Neural crest cell (in vitro differentiated cells): Measurements from ENCODE around the gene MCF2L. TPM values are rescaled to one million over a fixed set of nuclear protein-coding genes. Genes with fewer than 3 reads are reported as not detected.

Source experiments
- DNase-seq: peaks from one replicate; pipeline ENCODE4 v3.0.0; 2021; ENCODE audit warnings: low read depth, mixed read lengths, low spot score
- H3K27ac Mint-ChIP-seq: one replicate; pipeline ENCODE4 v1.8.0; 2021; ENCODE audit warnings: mild to moderate bottlenecking, mixed read lengths; ENCODE audit not compliant: unreplicated experiment
- H3K27me3 Mint-ChIP-seq: 2 replicates; pipeline ENCODE4 v1.8.0; 2021; ENCODE audit warnings: low read depth, mild to moderate bottlenecking, mixed read lengths
- H3K36me3 Mint-ChIP-seq: 2 replicates; pipeline ENCODE4 v1.8.0; 2021; ENCODE audit warnings: low read depth, mild to moderate bottlenecking, mixed read lengths
- H3K4me1 Mint-ChIP-seq: 2 replicates; pipeline ENCODE4 v1.8.0; 2021; ENCODE audit warnings: mixed read lengths
- H3K4me3 Mint-ChIP-seq: one replicate; pipeline ENCODE4 v1.8.0; 2021; ENCODE audit warnings: mild to moderate bottlenecking, mixed read lengths
- H3K9me3 Mint-ChIP-seq: 2 replicates; pipeline ENCODE4 v1.8.0; 2021; ENCODE audit warnings: mixed read lengths
- total RNA-seq: library from RNA; stranded (reverse); gene quantifications from 2 replicates; pipeline ENCODE4 v1.2.1, GENCODE V29; 2021
- TF ChIP-seq, protein P1 (sequence below): fragments of 200-600 bp; sonication (generic); conservative IDR thresholded peaks from 2 replicates; pipeline ENCODE4 v1.5.0; 2021; ENCODE audit warnings: antibody characterized with exemption, mild to moderate bottlenecking

Gene MCF2L
- total RNA-seq, 1 donor from 2014 or later, result 59.9 TPM

DNA sequence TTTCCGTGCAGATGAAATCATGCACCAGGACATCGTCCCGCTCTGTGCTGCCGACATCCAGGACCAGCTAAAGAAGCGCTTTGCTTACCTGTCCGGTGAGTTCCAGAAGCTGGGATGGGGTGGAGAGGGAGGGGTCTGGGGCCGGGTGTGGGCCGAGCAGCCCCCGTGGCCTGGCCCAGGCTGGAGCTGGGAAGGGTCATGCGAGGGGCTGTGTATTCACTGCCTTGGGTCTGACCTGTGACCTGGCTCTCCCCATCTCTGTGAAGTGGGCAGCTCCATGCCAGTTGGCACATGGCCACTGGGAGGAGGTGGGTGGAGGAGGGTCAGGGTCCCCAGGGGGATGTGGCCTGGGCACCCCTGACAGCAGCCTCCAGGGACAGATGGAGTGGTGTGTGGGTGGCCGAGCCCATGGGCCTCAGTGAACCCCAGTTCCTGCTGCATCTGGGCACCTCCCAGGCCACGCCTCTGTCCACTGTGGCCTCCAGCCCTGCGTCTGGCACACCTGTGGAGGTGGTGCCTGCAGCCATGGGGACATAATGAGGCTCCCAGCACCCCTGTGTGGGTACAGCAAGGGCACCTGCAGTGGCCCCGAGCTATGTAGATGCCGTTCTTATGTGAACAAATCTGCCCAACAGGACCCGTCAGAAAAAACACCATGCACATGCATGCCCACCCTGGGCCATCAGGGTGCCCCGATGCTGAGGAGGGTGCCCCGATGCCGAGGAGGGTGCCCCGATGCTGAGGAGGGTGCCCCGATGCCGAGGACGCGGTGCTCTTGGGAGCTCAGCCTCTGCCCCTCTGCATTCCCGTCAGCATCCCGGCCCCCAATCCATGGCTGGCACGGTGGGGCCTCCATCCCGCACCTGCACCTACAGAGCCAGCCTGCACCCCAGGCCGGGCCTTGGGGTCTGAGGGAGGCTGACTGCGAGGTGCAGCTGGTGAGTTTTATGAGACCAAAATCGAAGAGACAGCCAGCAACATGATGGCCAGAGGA lies 46.0 kb downstream of the MCF2L start:
- DNase-seq, result no peak
- Mint-ChIP-seq H3K4me3 (no peak overlapping the region), H3K4me1 (peaks cover 24% of the 10 kb centered on the region), H3K36me3 (peaks cover 39% of the 10 kb centered on the region), H3K27me3 (no peaks in the 10 kb centered on the region), H3K9me3 (peaks cover 6% of the 10 kb centered on the region), H3K27ac (no peak overlapping the region)
- TF ChIP-seq, protein P1, sequence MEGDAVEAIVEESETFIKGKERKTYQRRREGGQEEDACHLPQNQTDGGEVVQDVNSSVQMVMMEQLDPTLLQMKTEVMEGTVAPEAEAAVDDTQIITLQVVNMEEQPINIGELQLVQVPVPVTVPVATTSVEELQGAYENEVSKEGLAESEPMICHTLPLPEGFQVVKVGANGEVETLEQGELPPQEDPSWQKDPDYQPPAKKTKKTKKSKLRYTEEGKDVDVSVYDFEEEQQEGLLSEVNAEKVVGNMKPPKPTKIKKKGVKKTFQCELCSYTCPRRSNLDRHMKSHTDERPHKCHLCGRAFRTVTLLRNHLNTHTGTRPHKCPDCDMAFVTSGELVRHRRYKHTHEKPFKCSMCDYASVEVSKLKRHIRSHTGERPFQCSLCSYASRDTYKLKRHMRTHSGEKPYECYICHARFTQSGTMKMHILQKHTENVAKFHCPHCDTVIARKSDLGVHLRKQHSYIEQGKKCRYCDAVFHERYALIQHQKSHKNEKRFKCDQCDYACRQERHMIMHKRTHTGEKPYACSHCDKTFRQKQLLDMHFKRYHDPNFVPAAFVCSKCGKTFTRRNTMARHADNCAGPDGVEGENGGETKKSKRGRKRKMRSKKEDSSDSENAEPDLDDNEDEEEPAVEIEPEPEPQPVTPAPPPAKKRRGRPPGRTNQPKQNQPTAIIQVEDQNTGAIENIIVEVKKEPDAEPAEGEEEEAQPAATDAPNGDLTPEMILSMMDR, result no peak

DNA sequence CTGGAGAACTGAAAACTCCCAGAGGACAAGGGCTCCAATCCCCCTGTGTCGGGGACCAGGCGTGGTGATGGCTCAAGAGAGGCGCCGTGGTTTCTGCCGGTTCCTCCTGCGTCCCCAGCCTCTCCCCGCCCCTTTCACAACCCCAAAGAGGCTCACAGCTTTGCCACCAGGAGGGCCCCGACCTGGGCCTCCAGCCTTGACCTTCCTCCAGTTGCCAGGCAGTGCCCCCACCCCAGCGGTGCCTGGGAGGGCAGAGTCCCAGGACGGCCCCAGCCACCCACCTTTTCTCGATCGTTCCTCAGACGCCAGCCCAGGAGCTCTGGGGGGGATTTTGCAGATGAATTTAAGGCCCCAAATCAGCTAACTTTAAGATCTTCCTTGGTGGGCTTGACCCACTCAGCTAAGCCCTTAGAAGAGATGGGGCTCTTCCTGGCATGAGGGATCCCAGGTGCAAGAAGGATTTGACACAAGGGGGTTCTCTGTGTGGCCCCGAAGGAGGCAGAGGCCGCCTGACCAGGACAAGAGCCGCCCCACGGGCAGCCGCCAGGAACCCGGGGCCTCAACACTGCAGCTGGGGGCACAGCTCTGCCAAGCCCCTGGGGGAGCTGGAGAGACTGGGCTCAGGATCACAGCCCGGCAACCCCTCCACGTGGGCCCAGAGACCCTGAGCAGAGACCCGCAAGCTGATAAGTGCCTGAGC lies 47.0 kb downstream of the MCF2L start:
- peaks cover 3% of the 10 kb centered on the region for H3K9me3 Mint-ChIP-seq
- H3K4me3 Mint-ChIP-seq, result no peak overlapping the region
- H3K27ac Mint-ChIP-seq, result no peak overlapping the region
- H3K4me1 Mint-ChIP-seq, result peaks cover 30% of the 10 kb centered on the region
- TF ChIP-seq, protein P1, result no peak
- no peaks in the 10 kb centered on the region for H3K27me3 Mint-ChIP-seq
- H3K36me3 Mint-ChIP-seq, result peaks cover 40% of the 10 kb centered on the region
- DNase-seq, result no peak

DNA sequence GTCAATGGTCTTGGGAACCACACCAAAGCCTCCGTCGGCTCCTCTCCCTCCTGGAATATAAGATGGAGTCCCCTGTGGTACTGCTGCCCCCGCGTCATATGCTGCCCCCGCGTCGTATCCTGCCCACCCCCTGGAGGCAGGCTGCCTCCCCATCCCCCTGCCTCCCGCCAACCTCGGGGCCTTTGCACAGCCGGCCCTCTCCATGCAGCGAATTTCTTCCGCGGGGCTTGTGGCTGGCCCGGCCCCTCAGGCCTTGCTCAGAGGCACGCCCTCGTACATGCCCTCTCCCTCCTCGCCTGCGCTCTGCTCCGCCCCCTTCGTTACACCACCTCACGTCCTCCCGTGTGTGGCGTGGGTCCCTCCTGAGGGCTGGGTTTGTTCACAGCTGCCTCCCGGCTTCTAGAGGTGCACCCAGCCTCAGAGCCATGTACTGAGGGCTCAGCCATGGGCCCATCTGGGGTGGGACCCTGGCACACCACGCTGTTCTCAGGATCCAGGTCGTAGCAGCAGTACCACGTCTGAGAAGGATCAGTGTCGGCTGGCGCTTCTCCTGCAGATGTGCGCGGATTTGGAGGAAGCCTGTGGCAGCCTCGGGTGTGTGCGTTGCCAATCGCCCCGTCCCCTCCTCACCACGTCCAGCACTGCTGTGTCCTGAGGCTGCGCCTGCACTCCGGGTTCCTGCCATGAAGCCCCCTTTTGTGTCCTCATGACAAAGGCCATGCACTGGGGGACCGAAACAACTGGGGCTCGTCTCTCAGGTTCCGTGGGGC lies 47.7 kb downstream of the MCF2L start:
- TF ChIP-seq, protein P1, result no peak
- H3K27ac Mint-ChIP-seq, result no peak overlapping the region

DNA sequence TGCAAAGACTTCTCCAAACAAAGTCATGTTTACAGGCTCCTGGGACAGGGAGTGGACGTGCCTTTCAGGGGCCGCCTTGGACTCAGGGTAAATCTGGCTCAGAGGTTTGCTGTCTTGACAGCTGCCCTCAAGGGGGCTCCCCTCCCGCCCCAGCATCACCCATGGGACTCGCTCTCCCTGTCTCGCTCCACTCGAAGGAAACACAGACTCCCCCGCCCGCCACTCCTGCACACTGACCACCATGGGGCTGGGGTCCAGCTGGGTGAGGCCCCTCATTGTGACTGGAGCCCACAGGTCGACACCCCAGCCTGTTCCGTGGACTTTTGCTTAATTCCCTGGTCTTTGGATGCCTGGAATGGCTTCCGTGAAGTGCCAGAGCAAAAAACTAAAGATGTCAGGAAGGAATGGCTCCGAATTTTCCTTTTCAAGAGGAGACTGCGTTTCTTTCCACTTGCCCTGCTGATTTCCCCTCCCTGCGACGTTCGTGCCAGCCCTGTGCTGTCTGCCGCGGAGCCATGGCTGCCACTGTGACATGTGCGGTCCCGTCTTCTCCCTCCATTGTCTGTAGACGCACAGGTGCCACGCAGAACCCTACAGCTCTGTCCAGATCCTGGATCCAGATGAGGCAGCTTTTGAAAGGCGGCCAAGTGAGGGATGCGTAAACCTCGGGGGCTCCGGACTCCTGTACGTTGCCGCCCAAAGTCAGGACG lies 48.6 kb downstream of the MCF2L start:
- H3K36me3 Mint-ChIP-seq, result peaks cover 27% of the 10 kb centered on the region
- H3K4me1 Mint-ChIP-seq, result peaks cover 38% of the 10 kb centered on the region
- H3K27ac Mint-ChIP-seq, result peak overlapping the region; percentile 90
- H3K27me3 Mint-ChIP-seq, result no peaks in the 10 kb centered on the region
- TF ChIP-seq, protein P1, result no peak
- H3K4me3 Mint-ChIP-seq, result peak overlapping the region; percentile 60
- H3K9me3 Mint-ChIP-seq, result no peaks in the 10 kb centered on the region
- no peak for DNase-seq

More for the DNA sequence above, 47.7 kb downstream of the MCF2L start:
- H3K27me3 Mint-ChIP-seq, result no peaks in the 10 kb centered on the region
- no peaks in the 10 kb centered on the region for H3K9me3 Mint-ChIP-seq
- H3K36me3 Mint-ChIP-seq, result peaks cover 34% of the 10 kb centered on the region
- H3K4me3 Mint-ChIP-seq, result peak overlapping the region; percentile 60
- no peak for DNase-seq
- peaks cover 30% of the 10 kb centered on the region for H3K4me1 Mint-ChIP-seq
